Neuronal stem cell (in vitro differentiated cells): ENCODE data around the gene SCRT2.
A peak's percentile ranks its signal among the peaks of the same experiment; 100 is the strongest.

Experiments used
- DNase-seq: peaks from one replicate; pipeline ENCODE4 v3.0.0-alpha.2; 2013; ENCODE audit warnings: low spot score
- H2AFZ ChIP-seq: one replicate; pipeline ENCODE4 v1.6.1; 2013; ENCODE audit warnings: mild to moderate bottlenecking, low read length, inconsistent platforms
- H2AK5ac ChIP-seq: 2 replicates; pipeline ENCODE4 v1.6.1; 2013; ENCODE audit warnings: low read depth, mild to moderate bottlenecking, inconsistent platforms, low read length, moderate library complexity, mixed read lengths
- H2BK120ac ChIP-seq: 2 replicates; pipeline ENCODE4 v1.6.1; 2013; ENCODE audit warnings: low read depth, mild to moderate bottlenecking, inconsistent platforms, low read length, moderate library complexity, mixed read lengths
- H2BK12ac ChIP-seq: one replicate; pipeline ENCODE4 v1.6.1; 2013; ENCODE audit warnings: low read length, inconsistent platforms
- H2BK15ac ChIP-seq: 2 replicates; pipeline ENCODE4 v1.6.1; 2013; ENCODE audit warnings: mild to moderate bottlenecking, low read length, inconsistent platforms, mixed read lengths
- H2BK5ac ChIP-seq: one replicate; pipeline ENCODE4 v1.6.1; 2013; ENCODE audit warnings: inconsistent platforms, mild to moderate bottlenecking, low read length, moderate library complexity
- H3K14ac ChIP-seq: one replicate; pipeline ENCODE4 v1.6.1; 2013; ENCODE audit warnings: low read length, inconsistent platforms
- H3K18ac ChIP-seq: 2 replicates; pipeline ENCODE4 v1.6.1; 2013; ENCODE audit warnings: low read length, inconsistent platforms
- H3K23ac ChIP-seq: 2 replicates; pipeline ENCODE4 v1.6.1; 2013; ENCODE audit warnings: low read depth, mild to moderate bottlenecking, mixed read lengths, low read length, inconsistent platforms; ENCODE audit not compliant: poor library complexity
- H3K27ac ChIP-seq: replicated peaks from 3 replicates; pipeline ENCODE4 v1.5.1; 2013; ENCODE audit warnings: low read length, inconsistent platforms
- H3K27me3 ChIP-seq, 3 experiments: 2 replicates each; pipeline ENCODE4 v1.6.1; 2013; ENCODE audit warnings: low read length in 3 of 3, mild to moderate bottlenecking in 2 of 3, inconsistent platforms in 1 of 3, low read depth in 1 of 3, mixed read lengths in 1 of 3, moderate library complexity in 1 of 3; ENCODE audit not compliant: control insufficient read depth in 3 of 3, insufficient read depth in 3 of 3
- H3K36me3 ChIP-seq, 2 donors: replicated peaks in 1 of 2; 2 replicates each; pipeline ENCODE4 v1.6.1; 2013; ENCODE audit warnings: low read length in 2 of 2; ENCODE audit not compliant: control insufficient read depth in 2 of 2, insufficient read depth in 2 of 2
- H3K4ac ChIP-seq: 2 replicates; pipeline ENCODE4 v1.6.1; 2013; ENCODE audit warnings: inconsistent platforms, mild to moderate bottlenecking, low read length, moderate library complexity
- H3K4me1 ChIP-seq, 2 donors: 1 replicate in 1 of 2; 2 replicates in 1 of 2; pipeline ENCODE4 v1.6.1; 2013; ENCODE audit warnings: low read length in 2 of 2, low read depth in 1 of 2; ENCODE audit not compliant: control insufficient read depth in 2 of 2, insufficient read depth in 1 of 2
- H3K4me2 ChIP-seq: one replicate; pipeline ENCODE4 v1.6.1; 2013; ENCODE audit warnings: mild to moderate bottlenecking, low read length, inconsistent platforms; ENCODE audit not compliant: insufficient read depth, poor library complexity, severe bottlenecking
- H3K4me3 ChIP-seq, 2 donors: 2 replicates each; pipeline ENCODE4 v1.5.1; 2013; ENCODE audit warnings: low read length in 2 of 2, mild to moderate bottlenecking in 2 of 2, inconsistent platforms in 1 of 2, moderate library complexity in 1 of 2
- H3K79me1 ChIP-seq: one replicate; pipeline ENCODE4 v1.6.1; 2013; ENCODE audit warnings: low read depth, mild to moderate bottlenecking, inconsistent platforms, low read length, moderate library complexity
- H3K9ac ChIP-seq: one replicate; pipeline ENCODE4 v1.6.1; 2013; ENCODE audit warnings: mild to moderate bottlenecking, low read depth, low read length, inconsistent platforms; ENCODE audit not compliant: poor library complexity
- H3K9me3 ChIP-seq, 2 donors: replicated peaks in 1 of 2; 2 replicates each; pipeline versions ENCODE3 to v1.6.1; 2013; ENCODE audit warnings: low read length in 2 of 2, mild to moderate bottlenecking in 2 of 2, inconsistent platforms in 1 of 2, low read depth in 1 of 2, mixed read lengths in 1 of 2, moderate library complexity in 1 of 2; ENCODE audit not compliant: control insufficient read depth in 2 of 2, insufficient read depth in 1 of 2
- H4K8ac ChIP-seq: one replicate; pipeline ENCODE4 v1.6.1; 2013; ENCODE audit warnings: low read depth, mild to moderate bottlenecking, inconsistent platforms, low read length, moderate library complexity
- H4K91ac ChIP-seq: one replicate; pipeline ENCODE4 v1.6.1; 2013; ENCODE audit warnings: low read length, low read depth, mild to moderate bottlenecking, inconsistent platforms; ENCODE audit not compliant: poor library complexity
- WGBS, 2 donors: extraction: QIAGEN DNeasy Blood & Tissue Kit; methylation state at CpG; one replicate each; pipeline ENCODE4 v1.1.7; 2013; ENCODE audit warnings: missing lambda C conversion rate in 2 of 2, mixed read lengths in 1 of 2; ENCODE audit not compliant: insufficient read length in 2 of 2, insufficient replicate concordance in 1 of 2; ENCODE audit errors: extremely low coverage in 2 of 2; 5-methylcytosine and 5-hydroxymethylcytosine counted together

SCRT2 gene

DNA sequence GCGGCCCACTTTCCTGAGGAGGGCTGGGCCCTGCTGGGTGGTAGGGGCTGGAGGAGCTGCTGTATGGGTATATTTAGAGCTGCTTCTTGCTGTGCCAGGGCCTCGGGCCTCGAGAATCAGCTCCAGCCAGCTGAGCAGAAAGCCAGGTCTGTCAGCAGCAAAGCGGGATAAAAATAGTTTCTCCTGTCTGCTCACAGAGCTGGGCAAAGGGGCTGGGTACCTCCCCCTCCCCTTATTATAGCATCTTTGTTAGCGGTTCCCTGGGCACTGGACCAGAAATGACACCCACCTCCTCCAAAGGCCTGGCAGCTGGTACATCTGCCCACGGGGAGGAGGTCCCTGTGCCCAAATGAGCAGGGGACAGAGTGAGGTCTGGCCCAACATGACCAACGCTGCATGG is 6.0 kb downstream of the SCRT2 start:
- WGBS, 2 donors: no CpG with 5 or more reads among the region's 7 CpGs
- H3K23ac ChIP-seq: no peak overlapping the region
- no peak overlapping the region for H2BK12ac ChIP-seq
- no peak overlapping the region for H2BK120ac ChIP-seq
- H3K36me3 ChIP-seq: no peaks in the 10 kb centered on the region
- no peaks in the 10 kb centered on the region for H3K9me3 ChIP-seq
- no peak overlapping the region for H3K18ac ChIP-seq
- no peak overlapping the region for H3K9ac ChIP-seq
- H2BK5ac ChIP-seq: no peak overlapping the region
- H3K79me1 ChIP-seq: no peaks in the 10 kb centered on the region
- H4K91ac ChIP-seq: no peak overlapping the region
- H3K14ac ChIP-seq: no peak overlapping the region
- H2AK5ac ChIP-seq: peak overlapping the region; percentile 6
- no peak for DNase-seq
- H3K4me1 ChIP-seq: peaks cover 4% of the 10 kb centered on the region in 2 donors
- H3K4me3 ChIP-seq: no peak overlapping the region
- no peak overlapping the region for H3K4ac ChIP-seq
- H3K27me3 ChIP-seq: peaks cover 0 to 61% (median 28%) of the 10 kb centered on the region in 3 experiments
- no peak overlapping the region for H3K4me2 ChIP-seq
- H2BK15ac ChIP-seq: no peak overlapping the region
- no peak overlapping the region for H3K27ac ChIP-seq
- no peak overlapping the region for H2AFZ ChIP-seq
- no peak overlapping the region for H4K8ac ChIP-seq

DNA sequence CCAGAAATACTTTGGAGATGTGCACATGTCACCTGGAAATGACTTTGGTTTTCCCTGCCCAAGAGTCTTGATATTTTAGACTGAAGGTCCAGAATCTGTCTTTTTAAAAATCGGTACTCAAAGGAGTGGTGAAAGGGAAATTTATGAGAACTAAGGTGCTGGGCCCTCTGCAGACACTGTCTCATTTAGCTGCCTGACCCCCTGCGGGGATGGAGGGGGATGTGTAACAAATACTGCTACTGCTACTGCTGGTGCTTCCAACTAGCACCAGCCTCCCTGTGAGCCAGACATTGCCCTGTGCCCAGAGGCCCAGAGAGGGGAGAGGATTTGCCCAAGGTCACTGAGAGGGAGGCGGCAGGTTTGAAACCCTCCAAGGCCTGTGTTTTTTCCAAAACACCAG is 7.0 kb downstream of the SCRT2 start:
- Histone ChIP-seq H3K27ac (no peak overlapping the region), H2BK120ac (no peak overlapping the region), H4K8ac (no peak overlapping the region), H2AK5ac (no peak overlapping the region), H3K36me3 (no peaks in the 10 kb centered on the region), H3K79me1 (no peaks in the 10 kb centered on the region), H3K9ac (no peak overlapping the region), H3K4me3 (no peak overlapping the region), H2AFZ (no peak overlapping the region), H3K4me2 (no peak overlapping the region), H3K4me1 (peaks cover 2 to 4% of the 10 kb centered on the region in 2 donors), H4K91ac (no peak overlapping the region), H3K18ac (no peak overlapping the region), H3K9me3 (no peaks in the 10 kb centered on the region), H2BK12ac (no peak overlapping the region), H2BK15ac (no peak overlapping the region), H3K14ac (no peak overlapping the region), H3K23ac (no peak overlapping the region), H3K27me3 (peaks cover 0 to 57% (median 27%) of the 10 kb centered on the region in 3 experiments), H3K4ac (no peak overlapping the region), H2BK5ac (no peak overlapping the region)
- WGBS, 2 donors: no CpG with 5 or more reads among the region's 3 CpGs
- DNase-seq: no peak

DNA sequence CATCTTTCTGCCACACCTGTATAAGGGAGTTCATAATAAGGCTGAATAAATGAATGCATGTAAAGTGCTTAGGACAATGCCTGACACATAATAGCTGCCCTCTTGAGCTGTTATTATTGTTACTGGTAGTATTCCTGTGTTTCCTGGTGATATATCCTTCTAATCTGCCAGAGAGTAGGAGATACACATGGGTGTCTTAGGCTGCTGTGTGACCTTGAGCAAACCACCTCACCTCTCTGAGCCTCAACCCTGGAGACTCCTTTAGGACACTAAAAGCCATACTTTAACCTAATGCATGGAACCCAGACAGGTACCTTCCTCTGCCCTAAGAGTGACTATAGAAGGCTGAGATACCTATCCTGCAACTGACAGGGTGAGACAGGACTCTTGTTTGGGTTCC is 7.6 kb downstream of the SCRT2 start:
- no peak for DNase-seq
- Histone ChIP-seq H2AK5ac (no peak overlapping the region), H3K27me3 (peaks cover 0 to 55% (median 30%) of the 10 kb centered on the region in 3 experiments), H2BK120ac (no peak overlapping the region), H3K36me3 (no peaks in the 10 kb centered on the region), H3K4me3 (no peak overlapping the region), H3K14ac (no peak overlapping the region), H3K23ac (no peak overlapping the region), H3K9me3 (no peaks in the 10 kb centered on the region), H4K8ac (no peak overlapping the region), H4K91ac (no peak overlapping the region), H3K18ac (no peak overlapping the region), H3K4me2 (no peak overlapping the region), H3K27ac (no peak overlapping the region), H2AFZ (no peak overlapping the region), H3K4ac (no peak overlapping the region), H2BK5ac (no peak overlapping the region), H2BK12ac (no peak overlapping the region), H3K79me1 (no peaks in the 10 kb centered on the region), H3K9ac (no peak overlapping the region), H2BK15ac (no peak overlapping the region), H3K4me1 (peaks cover 2 to 4% of the 10 kb centered on the region in 2 donors)

DNA sequence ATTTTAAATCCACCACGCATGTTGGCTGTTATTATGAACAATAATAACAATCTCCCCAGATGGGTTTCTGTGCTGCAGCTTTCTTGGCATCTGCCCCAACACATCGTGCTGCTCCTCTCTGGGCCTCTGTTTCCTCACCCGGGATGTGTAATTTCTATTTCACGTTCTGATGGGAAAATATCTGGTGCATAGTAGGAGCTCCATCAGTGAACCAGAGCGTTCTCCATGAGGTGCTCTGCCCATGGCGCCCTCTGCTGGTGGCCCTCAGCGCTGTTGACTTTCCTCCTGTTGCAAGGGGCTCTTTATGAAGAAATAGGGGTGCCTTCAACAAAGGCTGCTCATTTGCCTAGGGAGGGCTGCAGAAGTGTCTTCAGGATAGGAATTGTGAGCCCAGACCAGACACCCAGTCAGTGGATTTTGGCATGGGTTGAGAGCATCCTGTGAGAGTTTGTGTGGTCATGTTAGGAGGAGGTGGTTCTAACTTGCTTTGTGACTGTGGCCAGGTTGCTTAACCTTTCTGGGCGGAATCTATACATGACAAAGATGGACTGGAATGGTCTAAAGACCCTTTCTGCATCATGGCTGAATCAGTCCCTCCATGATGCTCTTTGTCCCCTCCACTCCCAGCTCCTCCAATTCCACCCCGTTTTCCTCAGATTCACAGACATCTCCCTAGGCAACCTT is 8.1 kb downstream of the SCRT2 start:
- Histone ChIP-seq H3K4ac (no peak overlapping the region), H3K27me3 (peaks cover 0 to 56% (median 34%) of the 10 kb centered on the region in 3 experiments), H3K23ac (no peak overlapping the region), H2BK12ac (no peak overlapping the region), H2BK120ac (no peak overlapping the region), H3K14ac (no peak overlapping the region), H2AFZ (no peak overlapping the region), H4K91ac (no peak overlapping the region), H3K4me3 (no peak overlapping the region), H3K27ac (no peak overlapping the region), H2BK5ac (no peak overlapping the region), H3K4me2 (no peak overlapping the region), H3K36me3 (no peaks in the 10 kb centered on the region), H4K8ac (no peak overlapping the region), H3K18ac (no peak overlapping the region), H3K9me3 (no peaks in the 10 kb centered on the region), H3K79me1 (no peaks in the 10 kb centered on the region), H3K4me1 (peaks cover 2 to 4% of the 10 kb centered on the region in 2 donors), H2BK15ac (no peak overlapping the region), H2AK5ac (no peak overlapping the region), H3K9ac (no peak overlapping the region)
- no peak for DNase-seq
- no CpG with 5 or more reads among the region's 9 CpGs for WGBS, 2 donors
